Neuronal stem cell (in vitro differentiated cells): ENCODE results near the gene CBFB.

Experiments used
- DNase-seq: peaks from one replicate; pipeline ENCODE4 v3.0.0-alpha.2; 2013; ENCODE audit warnings: low spot score
- H2AFZ ChIP-seq: one replicate; pipeline ENCODE4 v1.6.1; 2013; ENCODE audit warnings: mild to moderate bottlenecking, low read length, inconsistent platforms
- H2AK5ac ChIP-seq: 2 replicates; pipeline ENCODE4 v1.6.1; 2013; ENCODE audit warnings: low read depth, mild to moderate bottlenecking, inconsistent platforms, low read length, moderate library complexity, mixed read lengths
- H2BK120ac ChIP-seq: 2 replicates; pipeline ENCODE4 v1.6.1; 2013; ENCODE audit warnings: low read depth, mild to moderate bottlenecking, inconsistent platforms, low read length, moderate library complexity, mixed read lengths
- H2BK12ac ChIP-seq: one replicate; pipeline ENCODE4 v1.6.1; 2013; ENCODE audit warnings: low read length, inconsistent platforms
- H2BK15ac ChIP-seq: 2 replicates; pipeline ENCODE4 v1.6.1; 2013; ENCODE audit warnings: mild to moderate bottlenecking, low read length, inconsistent platforms, mixed read lengths
- H2BK5ac ChIP-seq: one replicate; pipeline ENCODE4 v1.6.1; 2013; ENCODE audit warnings: inconsistent platforms, mild to moderate bottlenecking, low read length, moderate library complexity
- H3K14ac ChIP-seq: one replicate; pipeline ENCODE4 v1.6.1; 2013; ENCODE audit warnings: low read length, inconsistent platforms
- H3K18ac ChIP-seq: 2 replicates; pipeline ENCODE4 v1.6.1; 2013; ENCODE audit warnings: low read length, inconsistent platforms
- H3K23ac ChIP-seq: 2 replicates; pipeline ENCODE4 v1.6.1; 2013; ENCODE audit warnings: low read depth, mild to moderate bottlenecking, mixed read lengths, low read length, inconsistent platforms; ENCODE audit not compliant: poor library complexity
- H3K27ac ChIP-seq: replicated peaks from 3 replicates; pipeline ENCODE4 v1.5.1; 2013; ENCODE audit warnings: low read length, inconsistent platforms
- H3K27me3 ChIP-seq, 3 experiments: 2 replicates each; pipeline ENCODE4 v1.6.1; 2013; ENCODE audit warnings: low read length in 3 of 3, mild to moderate bottlenecking in 2 of 3, inconsistent platforms in 1 of 3, low read depth in 1 of 3, mixed read lengths in 1 of 3, moderate library complexity in 1 of 3; ENCODE audit not compliant: control insufficient read depth in 3 of 3, insufficient read depth in 3 of 3
- H3K36me3 ChIP-seq, 2 donors: replicated peaks in 1 of 2; 2 replicates each; pipeline ENCODE4 v1.6.1; 2013; ENCODE audit warnings: low read length in 2 of 2; ENCODE audit not compliant: control insufficient read depth in 2 of 2, insufficient read depth in 2 of 2
- H3K4ac ChIP-seq: 2 replicates; pipeline ENCODE4 v1.6.1; 2013; ENCODE audit warnings: inconsistent platforms, mild to moderate bottlenecking, low read length, moderate library complexity
- H3K4me1 ChIP-seq, 2 donors: 1 replicate in 1 of 2; 2 replicates in 1 of 2; pipeline ENCODE4 v1.6.1; 2013; ENCODE audit warnings: low read length in 2 of 2, low read depth in 1 of 2; ENCODE audit not compliant: control insufficient read depth in 2 of 2, insufficient read depth in 1 of 2
- H3K4me2 ChIP-seq: one replicate; pipeline ENCODE4 v1.6.1; 2013; ENCODE audit warnings: mild to moderate bottlenecking, low read length, inconsistent platforms; ENCODE audit not compliant: insufficient read depth, poor library complexity, severe bottlenecking
- H3K4me3 ChIP-seq, 2 donors: 2 replicates each; pipeline ENCODE4 v1.5.1; 2013; ENCODE audit warnings: low read length in 2 of 2, mild to moderate bottlenecking in 2 of 2, inconsistent platforms in 1 of 2, moderate library complexity in 1 of 2
- H3K79me1 ChIP-seq: one replicate; pipeline ENCODE4 v1.6.1; 2013; ENCODE audit warnings: low read depth, mild to moderate bottlenecking, inconsistent platforms, low read length, moderate library complexity
- H3K9ac ChIP-seq: one replicate; pipeline ENCODE4 v1.6.1; 2013; ENCODE audit warnings: mild to moderate bottlenecking, low read depth, low read length, inconsistent platforms; ENCODE audit not compliant: poor library complexity
- H3K9me3 ChIP-seq, 2 donors: replicated peaks in 1 of 2; 2 replicates each; pipeline versions ENCODE3 to v1.6.1; 2013; ENCODE audit warnings: low read length in 2 of 2, mild to moderate bottlenecking in 2 of 2, inconsistent platforms in 1 of 2, low read depth in 1 of 2, mixed read lengths in 1 of 2, moderate library complexity in 1 of 2; ENCODE audit not compliant: control insufficient read depth in 2 of 2, insufficient read depth in 1 of 2
- H4K8ac ChIP-seq: one replicate; pipeline ENCODE4 v1.6.1; 2013; ENCODE audit warnings: low read depth, mild to moderate bottlenecking, inconsistent platforms, low read length, moderate library complexity
- H4K91ac ChIP-seq: one replicate; pipeline ENCODE4 v1.6.1; 2013; ENCODE audit warnings: low read length, low read depth, mild to moderate bottlenecking, inconsistent platforms; ENCODE audit not compliant: poor library complexity
- WGBS, 2 donors: extraction: QIAGEN DNeasy Blood & Tissue Kit; methylation state at CpG; one replicate each; pipeline ENCODE4 v1.1.7; 2013; ENCODE audit warnings: missing lambda C conversion rate in 2 of 2, mixed read lengths in 1 of 2; ENCODE audit not compliant: insufficient read length in 2 of 2, insufficient replicate concordance in 1 of 2; ENCODE audit errors: extremely low coverage in 2 of 2; 5-methylcytosine and 5-hydroxymethylcytosine counted together

Gene CBFB

GRCh38 chr16:67071476-67072048, 42.6 kb downstream of the CBFB start:
- no peaks in the 10 kb centered on the region for H3K27me3 ChIP-seq
- H2BK12ac ChIP-seq, result no peak overlapping the region
- no peak overlapping the region for H4K91ac ChIP-seq
- no peak overlapping the region for H2BK15ac ChIP-seq
- WGBS, 2 donors, result no CpG with 5 or more reads among the region's 4 CpGs
- no peak overlapping the region for H3K4me2 ChIP-seq
- H2AK5ac ChIP-seq, result no peak overlapping the region
- H3K18ac ChIP-seq, result no peak overlapping the region
- H2BK120ac ChIP-seq, result no peak overlapping the region
- no peaks in the 10 kb centered on the region for H3K9me3 ChIP-seq
- H3K4me3 ChIP-seq, result no peak overlapping the region
- DNase-seq, result no peak
- peaks cover 10 to 93% of the 10 kb centered on the region in 2 donors for H3K36me3 ChIP-seq
- no peak overlapping the region for H3K23ac ChIP-seq
- H3K79me1 ChIP-seq, result peaks cover 2% of the 10 kb centered on the region
- H3K4ac ChIP-seq, result no peak overlapping the region
- no peak overlapping the region for H2BK5ac ChIP-seq
- H4K8ac ChIP-seq, result no peak overlapping the region
- H3K14ac ChIP-seq, result no peak overlapping the region
- H3K9ac ChIP-seq, result no peak overlapping the region
- H3K27ac ChIP-seq, result no peak overlapping the region
- no peaks in the 10 kb centered on the region for H3K4me1 ChIP-seq
- no peak overlapping the region for H2AFZ ChIP-seq

GRCh38 chr16:67075331-67075730, 46.4 kb downstream of the CBFB start:
- Histone ChIP-seq H2BK120ac (no peak overlapping the region), H3K9ac (no peak overlapping the region), H2AK5ac (no peak overlapping the region), H3K27ac (no peak overlapping the region), H2AFZ (no peak overlapping the region), H2BK5ac (no peak overlapping the region), H4K8ac (no peak overlapping the region), H3K27me3 (no peaks in the 10 kb centered on the region), H3K4me1 (no peaks in the 10 kb centered on the region), H3K79me1 (peaks cover 2% of the 10 kb centered on the region), H3K14ac (no peak overlapping the region), H4K91ac (no peak overlapping the region), H2BK15ac (no peak overlapping the region), H3K4me2 (no peak overlapping the region), H3K4me3 (no peak overlapping the region), H3K4ac (no peak overlapping the region), H3K18ac (no peak overlapping the region), H3K36me3 (peaks cover 3 to 90% of the 10 kb centered on the region in 2 donors), H3K9me3 (no peaks in the 10 kb centered on the region), H2BK12ac (no peak overlapping the region), H3K23ac (no peak overlapping the region)
- no CpG with 5 or more reads among the region's 2 CpGs for WGBS, 2 donors
- DNase-seq, result no peak

GRCh38 chr16:67077871-67078270, 48.9 kb downstream of the CBFB start:
- no peaks in the 10 kb centered on the region for H3K4me1 ChIP-seq
- H3K36me3 ChIP-seq, result peaks cover 3 to 86% of the 10 kb centered on the region in 2 donors
- H3K9me3 ChIP-seq, result no peaks in the 10 kb centered on the region
- H2BK5ac ChIP-seq, result no peak overlapping the region
- no peak overlapping the region for H3K27ac ChIP-seq
- no peak overlapping the region for H2BK15ac ChIP-seq
- H2AK5ac ChIP-seq, result no peak overlapping the region
- no peak overlapping the region for H3K23ac ChIP-seq
- H2BK12ac ChIP-seq, result no peak overlapping the region
- no peak overlapping the region for H4K91ac ChIP-seq
- H2AFZ ChIP-seq, result no peak overlapping the region
- H3K79me1 ChIP-seq, result no peaks in the 10 kb centered on the region
- H3K4me3 ChIP-seq, result no peak overlapping the region
- no peak overlapping the region for H2BK120ac ChIP-seq
- no peak overlapping the region for H3K4ac ChIP-seq
- no peak overlapping the region for H4K8ac ChIP-seq
- DNase-seq, result no peak
- no CpG with 5 or more reads among the region's 4 CpGs for WGBS, 2 donors
- no peak overlapping the region for H3K14ac ChIP-seq
- H3K18ac ChIP-seq, result no peak overlapping the region
- no peaks in the 10 kb centered on the region for H3K27me3 ChIP-seq
- H3K9ac ChIP-seq, result no peak overlapping the region
- no peak overlapping the region for H3K4me2 ChIP-seq

- Histone ChIP-seq H2BK120ac (no peak overlapping the region), H2AK5ac (no peak overlapping the region), H2AFZ (no peak overlapping the region), H4K8ac (no peak overlapping the region), H3K79me1 (no peaks in the 10 kb centered on the region), H3K18ac (no peak overlapping the region), H3K23ac (no peak overlapping the region), H3K4me2 (no peak overlapping the region), H3K36me3 (peaks cover 3 to 80% of the 10 kb centered on the region in 2 donors), H3K4me3 (no peak overlapping the region), H4K91ac (no peak overlapping the region), H2BK5ac (no peak overlapping the region), H3K27me3 (no peaks in the 10 kb centered on the region), H3K9ac (no peak overlapping the region), H3K14ac (no peak overlapping the region), H3K27ac (no peak overlapping the region), H3K9me3 (no peaks in the 10 kb centered on the region), H3K4ac (no peak overlapping the region), H2BK15ac (no peak overlapping the region), H2BK12ac (no peak overlapping the region), H3K4me1 (no peaks in the 10 kb centered on the region)
- DNase-seq, result no peak
- no CpG with 5 or more reads among the region's 6 CpGs for WGBS, 2 donors
Measured at GRCh38 chr16:67082100-67082499, 53.2 kb downstream of the CBFB start.
